BLaER1 treated with 17β-estradiol and CSF1 and Interleukin-3, amounts not matched to agents 10 nM and 100 nM (cell line): ENCODE measurements around the gene NXPE1.
A peak's percentile ranks its signal among the peaks of the same experiment; 100 is the strongest.

ENCODE experiments used
- H3K27ac ChIP-seq, 11 experiments: shearing (Covaris generic); formaldehyde crosslinking; 2 replicates each; pipeline ENCODE4 v1.8.1; 2022
- H3K27me3 ChIP-seq, 11 experiments: shearing (Covaris generic); formaldehyde crosslinking; 2 replicates each; pipeline ENCODE4 v1.8.1; 2022
- H3K36me3 ChIP-seq, 11 experiments: shearing (Covaris generic); formaldehyde crosslinking; 2 replicates each; pipeline ENCODE4 v1.8.1; 2022
- H3K4me1 ChIP-seq, 10 experiments: shearing (Covaris generic); formaldehyde crosslinking; 2 replicates each; pipeline ENCODE4 v1.8.1; 2022
- H3K4me2 ChIP-seq, 11 experiments: shearing (Covaris generic); formaldehyde crosslinking; 2 replicates each; pipeline ENCODE4 v1.8.1; 2022
- H3K4me3 ChIP-seq, 10 experiments: shearing (Covaris generic); formaldehyde crosslinking; 2 replicates each; pipeline ENCODE4 v1.8.1; 2022
- H3K9ac ChIP-seq, 11 experiments: shearing (Covaris generic); formaldehyde crosslinking; 2 replicates each; pipeline ENCODE4 v1.8.1; 2022
- H3K9me3 ChIP-seq, 11 experiments: shearing (Covaris generic); formaldehyde crosslinking; replicated peaks in 1 of 11; 2 replicates each; pipeline ENCODE4 v1.8.1; 2022
- H4K20me1 ChIP-seq, 11 experiments: shearing (Covaris generic); formaldehyde crosslinking; 2 replicates each; pipeline ENCODE4 v1.8.1; 2022
- Cebpa-rat ChIP-seq, 11 experiments: shearing (Covaris generic); IDR thresholded peaks; 2 replicates each; pipeline ENCODE4 v1.8.1; 2022

Gene NXPE1

DNA sequence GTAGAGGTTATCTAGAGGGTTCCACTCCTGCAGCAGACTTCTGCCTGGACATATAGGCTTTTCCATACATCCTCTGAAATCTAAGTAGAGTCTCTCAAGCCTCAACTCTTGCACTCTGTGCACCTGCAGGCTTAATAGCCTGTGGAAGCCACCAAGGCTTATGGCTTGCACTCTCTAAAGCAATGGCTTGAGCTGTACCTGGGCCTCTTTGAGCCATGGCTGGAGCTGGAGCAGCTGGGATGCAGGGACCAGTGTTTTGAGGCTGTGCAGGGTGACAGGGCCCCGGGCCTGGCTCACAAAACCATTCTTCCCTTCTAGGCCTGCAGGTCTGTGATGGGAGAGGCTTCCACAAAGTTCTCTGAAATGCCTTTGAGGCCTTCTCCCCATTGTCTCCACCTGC lies 38.8 kb upstream of the NXPE1 start:
- Histone ChIP-seq H3K4me1 (no peaks in the 10 kb centered on the region), H3K4me3 (no peak overlapping the region), H3K4me2 (no peak overlapping the region), H3K9me3 (peaks cover 3 to 6% (median 5%) of the 10 kb centered on the region in 11 experiments; a peak in 17 of 22 replicates), H3K27me3 (no peaks in the 10 kb centered on the region), H3K9ac (no peak overlapping the region), H3K27ac (no peak overlapping the region), H4K20me1 (no peaks in the 10 kb centered on the region), H3K36me3 (no peaks in the 10 kb centered on the region)
- no peak for TF ChIP-seq Cebpa-rat (IDR thresholded peaks at IDR 0.05)

DNA sequence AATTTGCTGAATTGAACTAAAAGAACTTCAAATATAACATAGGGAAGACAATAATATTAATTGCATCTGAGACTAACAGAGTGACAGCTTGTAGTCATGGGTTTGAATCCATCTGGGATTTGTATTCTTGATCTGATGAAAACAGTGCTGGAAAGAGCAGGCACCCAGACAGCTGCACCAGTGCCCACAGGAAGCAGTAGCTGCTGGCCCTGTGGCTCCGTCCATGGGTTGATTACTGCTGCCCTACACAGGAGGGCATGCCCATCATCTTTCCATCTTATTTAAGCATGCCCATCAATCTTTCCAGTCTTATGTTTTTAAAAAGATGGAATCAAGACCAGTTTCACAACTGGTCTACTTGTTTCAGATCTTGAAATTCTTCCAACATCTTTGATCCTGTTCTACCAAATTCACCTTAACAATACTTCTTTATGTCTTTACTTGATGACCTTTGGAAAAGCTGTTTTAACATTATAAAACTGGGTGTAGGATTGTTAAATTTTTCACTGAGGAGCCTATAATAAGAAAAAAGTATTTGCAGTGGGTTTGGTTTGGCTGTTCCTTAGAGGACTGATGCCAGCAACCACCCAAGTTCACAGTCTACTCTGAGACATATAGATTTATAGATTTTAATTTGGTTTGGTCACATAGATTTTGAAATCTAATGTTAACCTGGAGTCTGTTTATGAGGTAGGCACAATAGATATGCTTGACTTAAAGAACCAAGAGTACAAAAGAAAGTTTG lies 36.7 kb upstream of the NXPE1 start:
- TF ChIP-seq Cebpa-rat (IDR thresholded peaks at IDR 0.05): no peak
- H3K27me3 ChIP-seq: no peaks in the 10 kb centered on the region

DNA sequence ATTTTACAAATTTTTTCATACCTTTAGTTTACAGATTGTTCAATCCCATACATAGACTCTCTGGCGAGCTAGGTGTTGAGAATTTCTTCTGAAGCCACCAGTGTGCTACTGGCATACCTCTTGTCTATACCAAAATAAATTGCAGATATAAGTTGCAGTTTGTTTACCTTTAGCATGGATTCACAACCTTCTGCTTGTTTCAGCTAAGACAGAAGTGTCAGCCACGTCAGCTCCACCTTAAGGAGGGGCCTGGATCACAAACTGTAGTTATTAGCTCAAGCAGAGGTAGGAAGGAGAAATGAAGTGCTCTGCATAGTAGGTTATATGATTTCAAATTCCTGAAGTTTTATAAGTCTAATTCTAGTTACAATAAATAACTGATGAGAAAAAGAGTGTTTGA lies 35.9 kb upstream of the NXPE1 start, which contains the start of gene NXPE4:
Gene NXPE4 (minus strand): TSS at position 216 of the 400 bp plus-strand sequence. CDS start 1,027 bp downstream, outside the sequence.
- Histone ChIP-seq H3K9me3 (no peaks in the 10 kb centered on the region), H3K4me1 (no peaks in the 10 kb centered on the region), H4K20me1 (no peaks in the 10 kb centered on the region), H3K9ac (no peak within 1 kb of the TSS), H3K4me3 (no peak within 1 kb of the TSS), H3K4me2 (no peak within 1 kb of the TSS), H3K27ac (no peak within 1 kb of the TSS), H3K36me3 (no peaks in the 10 kb centered on the region), H3K27me3 (no peaks in the 10 kb centered on the region)
- no peak for TF ChIP-seq Cebpa-rat (IDR thresholded peaks at IDR 0.05)

More for the DNA sequence above, 36.7 kb upstream of the NXPE1 start:
- Histone ChIP-seq H3K9ac (no peak overlapping the region), H3K4me1 (no peaks in the 10 kb centered on the region), H3K9me3 (no peaks in the 10 kb centered on the region), H3K36me3 (no peaks in the 10 kb centered on the region), H3K27ac (no peak overlapping the region), H3K4me2 (no peak overlapping the region), H4K20me1 (no peaks in the 10 kb centered on the region), H3K4me3 (no peak overlapping the region)

DNA sequence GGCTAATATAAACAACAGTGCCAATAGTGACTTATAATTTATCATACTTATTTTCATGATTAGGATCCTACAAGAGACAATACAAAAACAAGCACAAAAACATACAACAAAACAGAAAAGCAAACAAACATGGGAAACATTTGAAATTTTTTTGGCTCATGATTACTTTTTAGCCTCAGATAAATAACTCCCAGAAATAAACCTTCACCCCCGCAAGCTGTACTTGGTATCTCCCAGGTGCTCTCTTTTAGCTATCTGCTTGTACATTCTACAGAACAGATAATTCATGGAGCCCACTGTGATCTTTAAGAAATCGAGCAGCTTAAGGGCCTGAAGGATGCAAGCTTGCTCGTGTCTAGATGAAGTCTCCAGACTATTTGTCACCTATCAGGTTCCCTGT lies 35.0 kb upstream of the NXPE1 start:
- Histone ChIP-seq H3K4me3 (no peak overlapping the region), H3K4me1 (no peaks in the 10 kb centered on the region), H3K4me2 (no peak overlapping the region), H3K9me3 (peaks cover 0 to under 1% (median 0%) of the 10 kb centered on the region in 11 experiments; a peak in 1 of 22 replicates), H3K36me3 (no peaks in the 10 kb centered on the region), H4K20me1 (no peaks in the 10 kb centered on the region), H3K27me3 (no peaks in the 10 kb centered on the region), H3K9ac (no peak overlapping the region), H3K27ac (no peak overlapping the region)
- TF ChIP-seq Cebpa-rat (IDR thresholded peaks at IDR 0.05): no peak

DNA sequence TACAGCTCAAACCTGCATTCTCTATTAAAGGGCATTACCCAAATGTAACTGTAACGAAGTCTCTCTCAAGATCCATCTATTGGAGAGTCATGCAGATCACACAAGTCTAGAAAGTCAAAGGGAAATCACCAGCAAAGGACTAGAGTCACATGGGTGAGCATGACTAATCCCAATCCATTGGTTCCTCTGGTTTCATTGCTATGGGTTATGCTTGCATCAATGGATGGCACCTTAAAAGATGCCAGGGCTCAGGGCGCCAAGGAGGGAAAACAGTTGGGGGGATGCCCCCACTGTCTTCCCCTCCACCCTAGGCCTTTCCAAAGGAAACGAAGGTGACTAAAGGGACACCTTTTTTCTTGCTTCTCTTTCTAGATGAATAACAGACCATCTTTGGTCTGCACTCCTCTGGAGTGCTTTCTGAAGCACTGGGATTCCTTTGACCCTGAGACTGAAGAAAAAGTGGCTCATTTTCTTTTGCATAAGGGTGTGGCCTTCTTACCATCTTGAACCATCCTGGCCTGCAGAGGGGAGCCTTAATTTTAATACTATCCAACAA lies 27.8 kb upstream of the NXPE1 start:
- Histone ChIP-seq H4K20me1 (no peaks in the 10 kb centered on the region), H3K4me2 (no peak overlapping the region), H3K4me3 (0 out of 20 replicates have a peak overlapping the region, but pooled peaks of 1 of the 10 experiments have one; percentile 2), H3K27ac (no peak overlapping the region), H3K4me1 (no peaks in the 10 kb centered on the region), H3K9ac (no peak overlapping the region), H3K9me3 (peaks cover 37 to 46% (median 40%) of the 10 kb centered on the region in 11 experiments), H3K36me3 (no peaks in the 10 kb centered on the region; a peak in 2 of 22 replicates), H3K27me3 (no peaks in the 10 kb centered on the region)
- no peak for TF ChIP-seq Cebpa-rat (IDR thresholded peaks at IDR 0.05)

GRCh38 chr11:114586797-114587196 lies 27.1 kb upstream of the NXPE1 start:
- H3K36me3 ChIP-seq: no peaks in the 10 kb centered on the region; a peak in 2 of 22 replicates
- TF ChIP-seq Cebpa-rat (IDR thresholded peaks at IDR 0.05): no peak

DNA sequence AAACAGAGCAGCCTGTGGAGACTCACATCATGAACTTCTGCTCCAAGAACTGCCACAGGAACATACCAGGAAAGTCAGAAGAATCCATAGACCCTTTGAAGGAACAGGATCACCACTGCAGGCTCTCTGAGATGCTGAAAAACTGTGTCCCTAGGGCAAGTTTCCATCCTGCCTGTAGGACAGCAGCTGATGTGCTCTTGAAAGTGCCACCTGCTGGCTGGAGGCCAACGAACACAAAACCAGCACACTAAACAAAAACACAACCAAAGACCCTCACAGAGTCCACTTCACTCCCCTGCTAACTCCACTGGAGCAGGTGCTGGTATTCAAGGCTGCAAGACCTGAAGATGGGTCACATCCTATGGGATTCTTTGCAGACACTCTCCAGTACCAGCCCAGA lies 12.0 kb upstream of the NXPE1 start:
- Histone ChIP-seq H4K20me1 (no peaks in the 10 kb centered on the region), H3K36me3 (no peaks in the 10 kb centered on the region), H3K9me3 (peaks cover 0 to 5% (median 0%) of the 10 kb centered on the region in 11 experiments; a peak in 1 of 22 replicates), H3K27ac (no peak overlapping the region), H3K4me1 (no peaks in the 10 kb centered on the region), H3K4me2 (no peak overlapping the region), H3K27me3 (no peaks in the 10 kb centered on the region), H3K9ac (no peak overlapping the region), H3K4me3 (no peak overlapping the region)
- TF ChIP-seq Cebpa-rat (IDR thresholded peaks at IDR 0.05): no peak

More at GRCh38 chr11:114586797-114587196, 27.1 kb upstream of the NXPE1 start:
- no peak overlapping the region for H3K4me2 ChIP-seq
- H3K27ac ChIP-seq: no peak overlapping the region
- H3K9ac ChIP-seq: no peak overlapping the region
- no peaks in the 10 kb centered on the region for H4K20me1 ChIP-seq
- no peaks in the 10 kb centered on the region for H3K27me3 ChIP-seq
- peaks cover 37 to 46% (median 40%) of the 10 kb centered on the region in 11 experiments for H3K9me3 ChIP-seq
- H3K4me3 ChIP-seq: no peak overlapping the region
- no peaks in the 10 kb centered on the region for H3K4me1 ChIP-seq

GRCh38 chr11:114569801-114570200 lies 10.1 kb upstream of the NXPE1 start:
- no peak for TF ChIP-seq Cebpa-rat (IDR thresholded peaks at IDR 0.05)
- Histone ChIP-seq H3K27me3 (no peaks in the 10 kb centered on the region), H3K36me3 (no peaks in the 10 kb centered on the region), H3K4me2 (no peak overlapping the region), H3K9me3 (peaks cover 0 to 5% (median 0%) of the 10 kb centered on the region in 11 experiments; a peak in 1 of 22 replicates), H3K4me1 (no peaks in the 10 kb centered on the region), H3K9ac (no peak overlapping the region), H3K27ac (no peak overlapping the region), H3K4me3 (no peak overlapping the region), H4K20me1 (no peaks in the 10 kb centered on the region)

DNA sequence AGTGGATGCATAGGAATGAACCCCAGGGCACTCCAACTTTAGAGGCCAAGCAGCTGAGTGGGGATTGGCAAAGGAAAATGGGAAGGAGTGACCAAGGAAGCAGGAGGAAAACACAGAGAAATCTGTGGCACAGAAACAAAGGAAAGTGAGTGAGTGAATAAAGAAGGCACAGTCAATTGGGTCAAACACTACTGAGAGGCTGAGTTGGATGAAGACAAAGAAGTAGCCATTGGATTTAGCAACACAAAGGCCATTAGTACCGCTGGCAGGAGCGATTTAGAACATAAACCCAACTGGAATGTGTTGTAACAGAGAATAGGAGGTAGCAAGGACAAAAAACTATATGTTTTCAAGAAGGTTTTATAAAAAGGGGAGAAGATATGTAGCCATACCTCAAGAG lies 6.6 kb upstream of the NXPE1 start:
- Histone ChIP-seq H4K20me1 (no peaks in the 10 kb centered on the region), H3K36me3 (no peaks in the 10 kb centered on the region), H3K4me2 (no peak overlapping the region), H3K4me1 (no peaks in the 10 kb centered on the region), H3K27me3 (no peaks in the 10 kb centered on the region), H3K27ac (no peak overlapping the region), H3K9ac (no peak overlapping the region), H3K9me3 (no peaks in the 10 kb centered on the region), H3K4me3 (no peak overlapping the region)
- no peak for TF ChIP-seq Cebpa-rat (IDR thresholded peaks at IDR 0.05)

DNA sequence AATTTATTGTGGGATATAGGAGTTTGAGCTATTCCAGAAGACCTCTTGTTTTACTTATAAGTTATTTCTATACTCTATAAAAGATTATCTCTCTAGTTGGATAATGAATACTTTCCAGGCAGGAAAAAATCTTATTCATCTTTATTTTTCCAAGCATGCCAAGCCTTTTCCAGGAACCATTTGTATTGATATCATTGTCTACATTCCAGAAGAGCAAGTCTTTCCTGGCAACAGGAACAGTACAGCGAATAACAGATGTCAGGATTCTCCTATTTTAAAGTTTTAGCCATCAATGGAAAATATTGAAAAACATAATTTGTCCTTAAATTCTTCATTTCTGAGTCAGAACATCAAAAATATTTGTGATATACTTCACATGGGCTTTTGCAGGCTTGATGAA lies 5.2 kb upstream of the NXPE1 start:
- H3K4me1 ChIP-seq: no peaks in the 10 kb centered on the region
- H3K4me3 ChIP-seq: no peak overlapping the region
- TF ChIP-seq Cebpa-rat (IDR thresholded peaks at IDR 0.05): no peak
- no peak overlapping the region for H3K27ac ChIP-seq
- H3K36me3 ChIP-seq: no peaks in the 10 kb centered on the region
- H3K9ac ChIP-seq: no peak overlapping the region
- no peaks in the 10 kb centered on the region for H3K9me3 ChIP-seq
- no peaks in the 10 kb centered on the region for H3K27me3 ChIP-seq
- H3K4me2 ChIP-seq: no peak overlapping the region
- no peaks in the 10 kb centered on the region for H4K20me1 ChIP-seq
